Fibroblast of the aortic adventitia (primary cell): ENCODE measurements around the gene CD2BP2. TPM values are rescaled to one million over a fixed set of nuclear protein-coding genes. Genes with fewer than 3 reads are reported as not detected.

ENCODE experiments used
- DNase-seq: peaks from one replicate; pipeline ENCODE4 v3.0.0-alpha.2; 2010; ENCODE audit warnings: low read depth
- H3K4me3 ChIP-seq: 2 replicates; pipeline ENCODE4 v1.5.1; 2011; ENCODE audit warnings: low read depth, mild to moderate bottlenecking, control low read depth, low read length, moderate library complexity
- CTCF ChIP-seq: IDR thresholded peaks from 2 replicates; pipeline ENCODE4 v1.5.1; 2011; ENCODE audit warnings: mild to moderate bottlenecking, low read length, control low read depth, inconsistent platforms; ENCODE audit not compliant: insufficient read depth
- total RNA-seq: library from RNA; depleted of rRNA; stranded (reverse); fragments of >200 nt; gene quantifications from 2 replicates; pipeline ENCODE4 v1.2.3, GENCODE V29; 2012; ENCODE audit warnings: low replicate concordance

Gene CD2BP2
- total RNA-seq, 1 donor: 25.2 TPM

GRCh38 chr16:30382111-30382881 is 27.2 kb upstream of the CD2BP2 start, which contains the start of gene SEPTIN1:
Gene SEPTIN1, minus strand, starts transcription at chr16:30382561. Its CDS starts 19 bp downstream, at chr16:30382542.
- no peak for TF ChIP-seq CTCF
- DNase-seq: no peak

GRCh38 chr16:30381291-30382041 is 26.4 kb upstream of the CD2BP2 start:
- no peak overlapping the region for H3K4me3 ChIP-seq
- DNase-seq: no peak
- no peak for TF ChIP-seq CTCF

More at GRCh38 chr16:30382111-30382881, 27.2 kb upstream of the CD2BP2 start, which contains the start of gene SEPTIN1:
- H3K4me3 ChIP-seq: no peak within 1 kb of the TSS

GRCh38 chr16:30380803-30381208 is 25.7 kb upstream of the CD2BP2 start:
- no peak for DNase-seq
- no peak overlapping the region for H3K4me3 ChIP-seq
- TF ChIP-seq CTCF: no peak

- no peak overlapping the region for H3K4me3 ChIP-seq
- DNase-seq: no peak
- no peak for TF ChIP-seq CTCF
These were observed 25.1 kb upstream of the CD2BP2 start for GRCh38 chr16:30380072-30380802.

GRCh38 chr16:30379158-30379783 is 24.2 kb upstream of the CD2BP2 start:
- TF ChIP-seq CTCF: no peak
- H3K4me3 ChIP-seq: peak overlapping the region; percentile 83
- no peak for DNase-seq
